ENCODE results near the gene RIMS1. TPM values are rescaled to one million over a fixed set of nuclear protein-coding genes. Genes with fewer than 3 reads are reported as not detected.

The RIMS1 gene
- total and polyA plus RNA-seq, 2 donors (not counting 3 experiments of a cell fraction or from before 2014, with no cell fraction given) = 0.15 TPM; not detected in 1

DNA sequence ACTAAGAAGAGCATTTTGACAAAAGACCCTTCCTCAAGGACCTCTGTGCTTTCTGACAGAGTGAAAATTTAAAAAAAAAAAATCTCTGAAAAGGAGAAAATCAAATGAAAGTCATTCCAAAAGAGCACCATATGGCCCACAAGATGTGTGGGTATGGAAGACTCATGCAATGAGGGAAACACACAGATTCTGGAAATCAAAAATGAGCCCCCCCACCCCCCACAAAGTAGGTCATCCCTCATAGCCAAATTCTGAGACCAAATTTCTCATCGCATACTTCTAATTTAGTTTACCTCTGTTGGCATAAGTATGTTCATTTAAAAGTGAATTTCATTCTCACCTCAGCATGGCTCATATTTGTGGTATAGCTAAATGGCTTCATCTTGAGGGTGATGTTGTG is 554.3 kb downstream of the RIMS1 start:
- POLR2A ChIA-PET = no interaction called here
- Histone ChIP-seq H3K27me3 (ENCODE audit: control insufficient read depth in 2 of 2, insufficient read depth in 2 of 2, low read length in 2 of 2) (no peaks in the 10 kb centered on the region), H4K20me1 (replicated peaks; ENCODE audit: control insufficient read depth, extremely low read depth, insufficient read depth, low read length) (no peaks in the 10 kb centered on the region), H3K79me2 (ENCODE audit: control insufficient read depth, insufficient read depth, low read length) (no peaks in the 10 kb centered on the region), H3K4me2 (ENCODE audit: insufficient read depth, low read length) (no peak overlapping the region), H3K9me1 (replicated peaks; ENCODE audit: control insufficient read depth, extremely low read depth, insufficient read depth, low read length) (no peaks in the 10 kb centered on the region), H3K4me3 (replicated peaks in 1 of 3; ENCODE audit: insufficient read depth in 1 of 3, low read depth in 1 of 3, low read length in 3 of 3) (no peak overlapping the region), H3K36me3 (ENCODE audit: control insufficient read depth in 2 of 2, extremely low read depth in 1 of 2, insufficient read depth in 2 of 2, low read length in 2 of 2) (no peaks in the 10 kb centered on the region), H2AFZ (ENCODE audit: low read depth, low read length) (no peak overlapping the region), H3K9me3 (replicated peaks; ENCODE audit: control insufficient read depth, insufficient read depth, low read length) (no peaks in the 10 kb centered on the region), H3K27ac (ENCODE audit: insufficient read depth, low read depth, low read length) (no peak overlapping the region), H3K4me1 (ENCODE audit: control insufficient read depth, extremely low read depth, insufficient read depth, low read length) (no peaks in the 10 kb centered on the region), H3K9ac (replicated peaks; ENCODE audit: extremely low read depth, insufficient read depth, low read length) (no peak overlapping the region)
- intact Hi-C loops (cut with micrococcal nuclease) (no loop called here), dilution Hi-C loops (cut with MboI; ENCODE audit: extremely low pct_ligation_motif_present, low sequenced_read_pairs) (no loop called here)
- TF ChIP-seq, protein P1, sequence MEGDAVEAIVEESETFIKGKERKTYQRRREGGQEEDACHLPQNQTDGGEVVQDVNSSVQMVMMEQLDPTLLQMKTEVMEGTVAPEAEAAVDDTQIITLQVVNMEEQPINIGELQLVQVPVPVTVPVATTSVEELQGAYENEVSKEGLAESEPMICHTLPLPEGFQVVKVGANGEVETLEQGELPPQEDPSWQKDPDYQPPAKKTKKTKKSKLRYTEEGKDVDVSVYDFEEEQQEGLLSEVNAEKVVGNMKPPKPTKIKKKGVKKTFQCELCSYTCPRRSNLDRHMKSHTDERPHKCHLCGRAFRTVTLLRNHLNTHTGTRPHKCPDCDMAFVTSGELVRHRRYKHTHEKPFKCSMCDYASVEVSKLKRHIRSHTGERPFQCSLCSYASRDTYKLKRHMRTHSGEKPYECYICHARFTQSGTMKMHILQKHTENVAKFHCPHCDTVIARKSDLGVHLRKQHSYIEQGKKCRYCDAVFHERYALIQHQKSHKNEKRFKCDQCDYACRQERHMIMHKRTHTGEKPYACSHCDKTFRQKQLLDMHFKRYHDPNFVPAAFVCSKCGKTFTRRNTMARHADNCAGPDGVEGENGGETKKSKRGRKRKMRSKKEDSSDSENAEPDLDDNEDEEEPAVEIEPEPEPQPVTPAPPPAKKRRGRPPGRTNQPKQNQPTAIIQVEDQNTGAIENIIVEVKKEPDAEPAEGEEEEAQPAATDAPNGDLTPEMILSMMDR (IDR thresholded peaks at IDR 0.05; ENCODE audit: extremely low read depth in 1 of 2, insufficient read depth in 1 of 2, low read depth in 1 of 2, low read length in 2 of 2) = no peak
- CTCF ChIA-PET = no interaction called here
- FAIRE-seq = no peak
- DNase-seq (ENCODE audit: low read depth, low spot score) = no peak
- no TSS peak for BruUV-seq (replicated peaks)

DNA sequence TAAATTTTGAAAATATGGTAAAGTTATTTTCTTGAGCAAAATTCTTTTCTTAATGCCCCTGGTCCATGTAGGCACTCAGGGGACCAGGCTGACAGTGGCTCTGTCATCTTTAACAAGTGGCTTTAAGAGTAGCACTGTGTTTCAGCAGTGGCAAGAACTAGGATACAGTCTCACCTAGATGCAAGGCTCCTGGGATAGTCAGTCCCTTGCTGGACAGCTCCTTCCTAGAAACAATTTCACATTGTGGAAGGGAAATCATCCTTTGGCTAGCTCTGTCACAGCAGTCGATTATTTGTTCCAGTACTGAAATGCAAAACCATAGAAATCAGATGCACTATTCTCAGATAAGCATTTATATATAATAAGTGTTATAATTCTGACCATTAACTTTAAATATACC is 560.1 kb downstream of the RIMS1 start:
- no peaks in the 10 kb centered on the region for H3K9me1 ChIP-seq (replicated peaks; ENCODE audit: control insufficient read depth, extremely low read depth, insufficient read depth, low read length)
- dilution Hi-C loops (cut with MboI; ENCODE audit: extremely low pct_ligation_motif_present, low sequenced_read_pairs) = no loop called here
- FAIRE-seq (no peak), DNase-seq (ENCODE audit: low read depth, low spot score) (no peak)
- no peak overlapping the region for H3K4me2 ChIP-seq (ENCODE audit: insufficient read depth, low read length)
- H3K9ac ChIP-seq (replicated peaks; ENCODE audit: extremely low read depth, insufficient read depth, low read length) = no peak overlapping the region
- no peak overlapping the region for H2AFZ ChIP-seq (ENCODE audit: low read depth, low read length)
- H3K4me1 ChIP-seq (ENCODE audit: control insufficient read depth, extremely low read depth, insufficient read depth, low read length) = no peaks in the 10 kb centered on the region
- H3K9me3 ChIP-seq (replicated peaks; ENCODE audit: control insufficient read depth, insufficient read depth, low read length) = no peaks in the 10 kb centered on the region
- CTCF ChIA-PET = interaction anchor here (0.9 to 1.0 kb wide), 2 partner anchors 11 to 34 kb away, joined by 3 to 4 read pairs; no protein-coding TSS in a partner anchor
- H3K36me3 ChIP-seq (ENCODE audit: control insufficient read depth in 2 of 2, extremely low read depth in 1 of 2, insufficient read depth in 2 of 2, low read length in 2 of 2) = no peaks in the 10 kb centered on the region
- H3K27ac ChIP-seq (ENCODE audit: insufficient read depth, low read depth, low read length) = no peak overlapping the region
- no peaks in the 10 kb centered on the region for H3K27me3 ChIP-seq (ENCODE audit: control insufficient read depth in 2 of 2, insufficient read depth in 2 of 2, low read length in 2 of 2)
- BruUV-seq (replicated peaks) = no TSS peak
- TF ChIP-seq GATA2 (IDR thresholded peaks at IDR 0.05; ENCODE audit: insufficient read depth, insufficient read length, low read depth, low read length) (no peak), POLR2AphosphoS5 (IDR thresholded peaks at IDR 0.05; ENCODE audit: insufficient read depth, low read depth, low read length) (no peak), EZH2 (IDR thresholded peaks at IDR 0.05; ENCODE audit: borderline replicate concordance, low read depth, low read length, severe bottlenecking) (no peak), JUN (IDR thresholded peaks at IDR 0.05; ENCODE audit: borderline replicate concordance, insufficient read depth, insufficient read length, low read depth) (no peak), FOS (IDR thresholded peaks at IDR 0.05; ENCODE audit: borderline replicate concordance, insufficient read depth, low read length) (no peak), POLR2A (IDR thresholded peaks at IDR 0.05; ENCODE audit: low read depth, low read length) (no peak), MYC (IDR thresholded peaks at IDR 0.05; ENCODE audit: low read depth, low read length) (no peak)
- TF ChIP-seq, protein P2, sequence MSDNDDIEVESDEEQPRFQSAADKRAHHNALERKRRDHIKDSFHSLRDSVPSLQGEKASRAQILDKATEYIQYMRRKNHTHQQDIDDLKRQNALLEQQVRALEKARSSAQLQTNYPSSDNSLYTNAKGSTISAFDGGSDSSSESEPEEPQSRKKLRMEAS (IDR thresholded peaks at IDR 0.05; ENCODE audit: insufficient read depth, insufficient read length) = no peak
- TF ChIP-seq, protein P1 (IDR thresholded peaks at IDR 0.05; ENCODE audit: extremely low read depth in 1 of 2, insufficient read depth in 1 of 2, low read depth in 1 of 2, low read length in 2 of 2) = no peak
- no peaks in the 10 kb centered on the region for H4K20me1 ChIP-seq (replicated peaks; ENCODE audit: control insufficient read depth, extremely low read depth, insufficient read depth, low read length)
- POLR2A ChIA-PET = no interaction called here
- no peaks in the 10 kb centered on the region for H3K79me2 ChIP-seq (ENCODE audit: control insufficient read depth, insufficient read depth, low read length)
- H3K4me3 ChIP-seq (replicated peaks in 1 of 3; ENCODE audit: insufficient read depth in 1 of 3, low read depth in 1 of 3, low read length in 3 of 3) = no peak overlapping the region
- intact Hi-C loops (cut with micrococcal nuclease) = no loop called here
